ENCODE data around the gene PCYT1B.
A peak's percentile ranks its signal among the peaks of the same experiment; 100 is the strongest.

The PCYT1B gene

DNA sequence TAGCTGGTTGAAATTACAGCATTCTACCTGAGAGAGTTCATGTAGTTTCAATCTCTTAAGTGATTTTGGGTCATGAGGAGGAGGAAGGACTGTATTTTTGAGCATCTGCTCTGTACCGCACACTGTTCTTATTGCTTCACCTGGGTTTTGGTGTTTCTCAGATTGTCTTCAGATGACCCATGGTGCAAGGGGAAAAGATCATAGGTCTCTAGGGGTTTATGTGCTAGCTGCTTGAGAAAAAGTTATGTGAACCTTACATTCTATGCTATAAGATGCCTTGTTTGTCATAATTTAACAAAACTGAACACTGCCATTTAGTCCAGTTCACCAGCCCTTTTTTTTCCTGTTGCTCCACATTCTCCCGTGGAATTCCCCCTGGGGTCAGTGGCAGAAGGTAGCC is 121.7 kb downstream of the PCYT1B start:
- no peaks in the 10 kb centered on the region for H3K9me3 ChIP-seq (ENCODE audit: insufficient read depth, low read length)
- H2AFZ ChIP-seq (ENCODE audit: low read depth, low read length), result no peak overlapping the region
- no peaks in the 10 kb centered on the region for H3K79me2 ChIP-seq (ENCODE audit: low read length)
- peak overlapping the region; percentile 34; the same call in 1 of the 2 replicates for H3K27ac ChIP-seq (ENCODE audit: low read length)
- H3K4me2 ChIP-seq (ENCODE audit: low read length), result peak overlapping the region; percentile 24; the same call in 1 of the 2 replicates
- no peak overlapping the region for H3K9ac ChIP-seq (ENCODE audit: low read length)
- H4K20me1 ChIP-seq (ENCODE audit: insufficient read depth, low read length), result no peaks in the 10 kb centered on the region
- H3K4me3 ChIP-seq (ENCODE audit: low read length), result no peak overlapping the region
- H3K27me3 ChIP-seq (ENCODE audit: low read depth, low read length), result no peaks in the 10 kb centered on the region
- no peak for TF ChIP-seq EZH2phosphoT487 (IDR thresholded peaks at IDR 0.05; ENCODE audit: low read depth)
- TF ChIP-seq, protein P1, sequence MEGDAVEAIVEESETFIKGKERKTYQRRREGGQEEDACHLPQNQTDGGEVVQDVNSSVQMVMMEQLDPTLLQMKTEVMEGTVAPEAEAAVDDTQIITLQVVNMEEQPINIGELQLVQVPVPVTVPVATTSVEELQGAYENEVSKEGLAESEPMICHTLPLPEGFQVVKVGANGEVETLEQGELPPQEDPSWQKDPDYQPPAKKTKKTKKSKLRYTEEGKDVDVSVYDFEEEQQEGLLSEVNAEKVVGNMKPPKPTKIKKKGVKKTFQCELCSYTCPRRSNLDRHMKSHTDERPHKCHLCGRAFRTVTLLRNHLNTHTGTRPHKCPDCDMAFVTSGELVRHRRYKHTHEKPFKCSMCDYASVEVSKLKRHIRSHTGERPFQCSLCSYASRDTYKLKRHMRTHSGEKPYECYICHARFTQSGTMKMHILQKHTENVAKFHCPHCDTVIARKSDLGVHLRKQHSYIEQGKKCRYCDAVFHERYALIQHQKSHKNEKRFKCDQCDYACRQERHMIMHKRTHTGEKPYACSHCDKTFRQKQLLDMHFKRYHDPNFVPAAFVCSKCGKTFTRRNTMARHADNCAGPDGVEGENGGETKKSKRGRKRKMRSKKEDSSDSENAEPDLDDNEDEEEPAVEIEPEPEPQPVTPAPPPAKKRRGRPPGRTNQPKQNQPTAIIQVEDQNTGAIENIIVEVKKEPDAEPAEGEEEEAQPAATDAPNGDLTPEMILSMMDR (IDR thresholded peaks at IDR 0.05; ENCODE audit: low read depth, low read length), result no peak
- H3K36me3 ChIP-seq (replicated peaks; ENCODE audit: low read depth, low read length), result peaks cover 20% of the 10 kb centered on the region
- peaks cover 29% of the 10 kb centered on the region for H3K4me1 ChIP-seq (ENCODE audit: low read length)

DNA sequence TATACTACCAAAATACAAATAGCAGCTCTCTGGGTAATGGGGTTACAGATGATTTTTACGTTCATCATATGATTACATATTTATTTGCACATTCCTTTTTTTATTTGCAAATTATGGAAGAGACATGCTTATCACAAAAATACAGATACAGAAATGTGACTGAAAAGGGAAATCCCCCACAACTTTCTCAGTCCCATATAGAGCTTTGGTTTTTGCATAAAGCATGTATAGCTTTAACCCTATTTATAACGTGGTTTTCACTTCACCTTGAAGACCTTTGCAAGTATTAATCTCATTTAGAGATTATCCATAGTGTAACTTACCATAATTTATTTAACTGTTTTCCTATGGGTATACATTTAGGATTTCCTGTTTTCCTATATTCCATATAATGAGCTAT is 126.7 kb downstream of the PCYT1B start:
- TF ChIP-seq, protein P1 (IDR thresholded peaks at IDR 0.05; ENCODE audit: low read depth, low read length), result no peak
- TF ChIP-seq EZH2phosphoT487 (IDR thresholded peaks at IDR 0.05; ENCODE audit: low read depth), result no peak
- Histone ChIP-seq H3K4me3 (ENCODE audit: low read length) (0 out of 2 replicates have a peak overlapping the region, but pooled peaks have one; percentile 30), H3K9ac (ENCODE audit: low read length) (no peak overlapping the region), H3K27me3 (ENCODE audit: low read depth, low read length) (no peaks in the 10 kb centered on the region), H3K9me3 (ENCODE audit: insufficient read depth, low read length) (no peaks in the 10 kb centered on the region), H4K20me1 (ENCODE audit: insufficient read depth, low read length) (no peaks in the 10 kb centered on the region), H3K27ac (ENCODE audit: low read length) (no peak overlapping the region), H3K4me1 (ENCODE audit: low read length) (peaks cover 20% of the 10 kb centered on the region), H3K79me2 (ENCODE audit: low read length) (no peaks in the 10 kb centered on the region), H3K4me2 (ENCODE audit: low read length) (peak overlapping the region; percentile 66), H3K36me3 (replicated peaks; ENCODE audit: low read depth, low read length) (peaks cover 13% of the 10 kb centered on the region), H2AFZ (ENCODE audit: low read depth, low read length) (no peak overlapping the region)

DNA sequence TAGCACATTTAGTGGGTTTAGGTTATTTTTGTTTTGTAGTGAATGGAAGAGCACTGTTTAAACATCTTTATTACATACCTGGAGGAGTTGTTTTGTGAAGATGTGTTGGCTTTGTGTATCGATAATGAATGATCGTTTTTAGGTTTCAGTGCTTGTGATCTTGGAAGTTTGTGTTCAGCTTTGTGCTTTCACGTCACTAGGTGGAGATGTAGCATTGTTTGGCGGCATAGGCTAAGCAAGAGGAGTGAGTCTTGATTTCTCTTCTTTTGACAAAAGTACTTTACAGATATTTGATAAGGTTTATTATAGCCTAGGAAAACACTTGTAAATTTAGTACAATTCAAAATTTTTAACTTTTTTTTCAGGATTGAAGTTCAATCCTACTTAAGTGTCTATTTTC is 131.7 kb downstream of the PCYT1B start:
- TF ChIP-seq EZH2phosphoT487 (IDR thresholded peaks at IDR 0.05; ENCODE audit: low read depth), result no peak
- TF ChIP-seq, protein P1 (IDR thresholded peaks at IDR 0.05; ENCODE audit: low read depth, low read length), result peak; percentile 39; the same call in 1 of the 2 replicates
- Histone ChIP-seq H3K4me2 (ENCODE audit: low read length) (no peak overlapping the region), H3K4me1 (ENCODE audit: low read length) (peaks cover 41% of the 10 kb centered on the region), H3K9ac (ENCODE audit: low read length) (no peak overlapping the region), H4K20me1 (ENCODE audit: insufficient read depth, low read length) (no peaks in the 10 kb centered on the region), H3K4me3 (ENCODE audit: low read length) (no peak overlapping the region), H3K27me3 (ENCODE audit: low read depth, low read length) (no peaks in the 10 kb centered on the region), H2AFZ (ENCODE audit: low read depth, low read length) (no peak overlapping the region), H3K27ac (ENCODE audit: low read length) (no peak overlapping the region), H3K79me2 (ENCODE audit: low read length) (no peaks in the 10 kb centered on the region), H3K9me3 (ENCODE audit: insufficient read depth, low read length) (no peaks in the 10 kb centered on the region), H3K36me3 (replicated peaks; ENCODE audit: low read depth, low read length) (peaks cover 5% of the 10 kb centered on the region)

DNA sequence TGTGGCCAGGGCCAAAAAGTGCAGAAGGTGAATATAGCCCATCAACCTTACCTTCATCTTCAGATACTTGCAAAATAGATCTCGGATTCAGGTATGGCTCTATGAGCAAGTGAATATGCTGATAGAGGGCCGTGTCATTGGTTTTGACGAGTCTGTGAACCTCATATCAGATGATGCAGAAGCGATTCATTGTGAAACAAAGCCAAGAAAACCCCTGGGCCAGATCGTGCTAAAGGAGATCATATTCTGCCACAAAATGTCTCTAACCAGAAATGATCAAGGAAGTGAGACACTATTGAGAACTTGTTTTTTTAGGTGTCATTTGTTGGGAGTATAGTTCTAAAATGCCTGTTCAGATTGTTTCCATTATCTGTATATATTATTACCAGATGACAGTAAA is 133.7 kb downstream of the PCYT1B start:
- H3K9me3 ChIP-seq (ENCODE audit: insufficient read depth, low read length), result no peaks in the 10 kb centered on the region
- H2AFZ ChIP-seq (ENCODE audit: low read depth, low read length), result no peak overlapping the region
- H3K4me1 ChIP-seq (ENCODE audit: low read length), result peaks cover 33% of the 10 kb centered on the region
- H4K20me1 ChIP-seq (ENCODE audit: insufficient read depth, low read length), result no peaks in the 10 kb centered on the region
- peak overlapping the region; percentile 59 for H3K27ac ChIP-seq (ENCODE audit: low read length)
- H3K79me2 ChIP-seq (ENCODE audit: low read length), result no peaks in the 10 kb centered on the region
- H3K4me2 ChIP-seq (ENCODE audit: low read length), result peak overlapping the region; percentile 64
- no peak overlapping the region for H3K9ac ChIP-seq (ENCODE audit: low read length)
- H3K36me3 ChIP-seq (replicated peaks; ENCODE audit: low read depth, low read length), result peaks cover 2% of the 10 kb centered on the region
- no peaks in the 10 kb centered on the region for H3K27me3 ChIP-seq (ENCODE audit: low read depth, low read length)
- TF ChIP-seq EZH2phosphoT487 (IDR thresholded peaks at IDR 0.05; ENCODE audit: low read depth), result no peak
- TF ChIP-seq, protein P1 (IDR thresholded peaks at IDR 0.05; ENCODE audit: low read depth, low read length), result no peak
- peak overlapping the region; percentile 23 for H3K4me3 ChIP-seq (ENCODE audit: low read length)
